Measurements from ENCODE around the gene NLRP13.

The NLRP13 gene

GRCh38 chr19:55927991-55928390 is 4.1 kb downstream of the NLRP13 start:
- H3K4me3 ChIP-seq (ENCODE audit: low read length), result no peak overlapping the region
- no peak for DNase-seq (ENCODE audit: low read depth)
- TF ChIP-seq CTCF (conservative IDR thresholded peaks at IDR 0.05; ENCODE audit: low read depth, low read length), result no peak

GRCh38 chr19:55923556-55923955 is 8.6 kb downstream of the NLRP13 start:
- DNase-seq (ENCODE audit: low read depth), result no peak
- TF ChIP-seq CTCF (conservative IDR thresholded peaks at IDR 0.05; ENCODE audit: low read depth, low read length), result no peak
- H3K4me3 ChIP-seq (ENCODE audit: low read length), result no peak overlapping the region

GRCh38 chr19:55913643-55914268 is 18.4 kb downstream of the NLRP13 start:
- H3K4me3 ChIP-seq (ENCODE audit: low read length), result no peak overlapping the region
- no peak for DNase-seq (ENCODE audit: low read depth)
- TF ChIP-seq CTCF (conservative IDR thresholded peaks at IDR 0.05; ENCODE audit: low read depth, low read length), result no peak

- no peak for DNase-seq (ENCODE audit: low read depth)
- no peak for TF ChIP-seq CTCF (conservative IDR thresholded peaks at IDR 0.05; ENCODE audit: low read depth, low read length)
- H3K4me3 ChIP-seq (ENCODE audit: low read length), result no peak overlapping the region
Observed at GRCh38 chr19:55912916-55913315, 19.2 kb downstream of the NLRP13 start.

- no peak for TF ChIP-seq CTCF (conservative IDR thresholded peaks at IDR 0.05; ENCODE audit: low read depth, low read length)
- DNase-seq (ENCODE audit: low read depth), result no peak
- H3K4me3 ChIP-seq (ENCODE audit: low read length), result no peak overlapping the region
Observed at GRCh38 chr19:55909801-55910200, 22.3 kb downstream of the NLRP13 start.

GRCh38 chr19:55907746-55908145 is 24.4 kb downstream of the NLRP13 start:
- no peak for DNase-seq (ENCODE audit: low read depth)
- TF ChIP-seq CTCF (conservative IDR thresholded peaks at IDR 0.05; ENCODE audit: low read depth, low read length), result no peak
- H3K4me3 ChIP-seq (ENCODE audit: low read length), result no peak overlapping the region

GRCh38 chr19:55907286-55907685 is 24.9 kb downstream of the NLRP13 start:
- no peak for DNase-seq (ENCODE audit: low read depth)
- H3K4me3 ChIP-seq (ENCODE audit: low read length), result no peak overlapping the region
- TF ChIP-seq CTCF (conservative IDR thresholded peaks at IDR 0.05; ENCODE audit: low read depth, low read length), result no peak
